Karpas-422 (cell line): ENCODE data around the gene KCTD16. TPM values are rescaled to one million over a fixed set of nuclear protein-coding genes. Genes with fewer than 3 reads are reported as not detected.

ENCODE experiments used
- DNase-seq: peaks from one replicate; pipeline ENCODE4 v3.0.0-alpha.2; 2015
- H2AFZ ChIP-seq: fragments of 200-600 bp; sonication (generic); 2 replicates; pipeline ENCODE4 v1.6.1; 2014; ENCODE audit warnings: antibody characterized with exemption, low read length, mixed read lengths
- H3K27ac ChIP-seq: fragments of 200-600 bp; sonication (generic); 2 replicates; pipeline ENCODE4 v1.5.1; 2014; ENCODE audit warnings: mild to moderate bottlenecking, low read length, moderate library complexity
- H3K27me3 ChIP-seq: fragments of 200-600 bp; sonication (generic); 2 replicates; pipeline ENCODE4 v1.6.1; 2014; ENCODE audit warnings: low read length, mixed read lengths
- H3K36me3 ChIP-seq: fragments of 200-600 bp; sonication (generic); 2 replicates; pipeline ENCODE4 v1.6.1; 2014; ENCODE audit warnings: low read length, mixed read lengths; ENCODE audit not compliant: insufficient read depth
- H3K4me1 ChIP-seq: fragments of 200-600 bp; sonication (generic); 2 replicates; pipeline ENCODE4 v1.6.1; 2014; ENCODE audit warnings: mild to moderate bottlenecking, low read length, mixed read lengths
- H3K4me2 ChIP-seq: fragments of 200-600 bp; sonication (generic); 2 replicates; pipeline ENCODE4 v1.6.1; 2014; ENCODE audit warnings: low read length, low read depth, mild to moderate bottlenecking; ENCODE audit not compliant: poor library complexity, severe bottlenecking
- H3K4me3 ChIP-seq: fragments of 200-600 bp; sonication (generic); 2 replicates; pipeline ENCODE4 v1.5.1; 2014; ENCODE audit warnings: mild to moderate bottlenecking, antibody characterized with exemption, low read length, mixed read lengths
- H3K79me2 ChIP-seq: fragments of 200-600 bp; sonication (generic); 2 replicates; pipeline ENCODE4 v1.6.1; 2014; ENCODE audit warnings: mild to moderate bottlenecking, low read length, mixed read lengths
- H3K9ac ChIP-seq: fragments of 200-600 bp; sonication (generic); 2 replicates; pipeline ENCODE4 v1.6.0; 2014; ENCODE audit warnings: low read length
- H3K9me2 ChIP-seq: fragments of 200-600 bp; sonication (generic), shearing (Covaris generic); replicated peaks from 2 replicates; pipeline ENCODE4 v1.6.0; 2014; ENCODE audit warnings: mild to moderate bottlenecking, low read length, moderate library complexity; ENCODE audit not compliant: insufficient read depth
- H3K9me3 ChIP-seq: fragments of 300-700, 200-600 bp; sonication (generic); 2 replicates; pipeline ENCODE4 v1.6.1; 2014; ENCODE audit warnings: low read length, mixed read lengths
- H4K20me1 ChIP-seq: fragments of 200-600 bp; sonication (generic); 2 replicates; pipeline ENCODE4 v1.6.1; 2014; ENCODE audit warnings: mild to moderate bottlenecking, antibody characterized with exemption, low read length, low read depth; ENCODE audit not compliant: insufficient read depth
- total RNA-seq: library from RNA; depleted of rRNA; stranded (reverse); fragments of >200 nt; shearing (Covaris generic); gene quantifications from 2 replicates; pipeline ENCODE4 v1.2.3, GENCODE V29; 2014; ENCODE audit warnings: low replicate concordance; rRNA removed

The KCTD16 gene
- total RNA-seq: 0.11 and 0.36 TPM in 2 replicates

DNA sequence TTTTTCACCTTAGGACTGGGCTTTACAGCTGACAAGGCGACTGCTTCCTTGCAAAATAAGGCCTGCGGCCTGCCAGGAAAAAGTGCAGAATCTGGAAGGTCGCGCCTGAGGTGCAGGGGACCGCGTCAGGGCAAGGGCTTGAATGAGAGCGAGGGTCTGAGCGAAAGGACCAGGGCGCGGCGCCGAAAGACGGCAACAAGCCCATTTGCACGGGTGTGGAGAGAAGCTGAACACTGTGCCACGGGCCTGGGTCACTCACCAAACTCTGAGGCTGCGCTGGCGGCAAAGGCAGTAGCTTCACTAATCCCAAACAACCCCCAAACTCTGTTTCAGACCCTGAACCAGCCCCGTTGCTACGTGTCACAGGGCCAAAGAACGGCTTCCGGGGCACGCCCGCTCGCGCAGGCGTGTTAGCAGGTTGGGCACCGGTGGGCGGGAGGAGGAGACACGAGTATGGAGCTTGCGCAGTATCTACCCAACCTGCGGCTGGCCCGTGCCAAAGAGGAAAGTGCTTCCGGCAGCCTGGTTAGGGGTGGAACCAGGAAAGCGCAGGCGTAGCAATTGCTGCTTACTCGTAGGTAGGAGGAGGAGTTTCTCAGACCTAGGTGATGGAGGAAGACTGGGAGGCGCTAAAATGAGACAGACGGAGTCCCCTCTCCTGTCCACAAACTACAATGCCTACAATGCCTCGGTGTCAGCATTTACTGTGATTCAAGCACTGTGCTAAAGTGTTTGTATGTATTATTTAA, at the start of gene KCTD16, which contains the start of gene YIPF5:
TSS of gene KCTD16 (plus strand) at position 598 of the 749 bp plus-strand sequence.
TSS of gene YIPF5 (minus strand) at position 384 of the 749 bp plus-strand sequence. CDS start 704 bp downstream, outside the sequence.
- H4K20me1 ChIP-seq: no peaks in the 10 kb centered on the region
- peak within 1 kb of the TSS; percentile 80 for H3K9ac ChIP-seq
- DNase-seq: peak; percentile 99
- H3K4me3 ChIP-seq: peak within 1 kb of the TSS; percentile 86
- H2AFZ ChIP-seq: peak within 1 kb of the TSS; percentile 83; the same call in 1 of the 2 replicates
- H3K4me2 ChIP-seq: peak within 1 kb of the TSS; percentile 86
- no peaks in the 10 kb centered on the region for H3K9me3 ChIP-seq
- no peaks in the 10 kb centered on the region for H3K27me3 ChIP-seq
- no peak within 1 kb of the TSS for H3K27ac ChIP-seq
- peaks cover 5% of the 10 kb centered on the region; the same call in 1 of the 2 replicates for H3K36me3 ChIP-seq
- H3K9me2 ChIP-seq: 0 out of 2 replicates have a peak, but pooled peaks cover 3% of the 10 kb centered on the region
- H3K4me1 ChIP-seq: peaks cover 27% of the 10 kb centered on the region
- peaks cover 42% of the 10 kb centered on the region for H3K79me2 ChIP-seq

GRCh38 chr5:144121577-144121976, 49.1 kb upstream of the KCTD16 start:
- Histone ChIP-seq H3K4me1 (no peaks in the 10 kb centered on the region), H3K4me2 (no peak overlapping the region), H3K9me3 (no peaks in the 10 kb centered on the region), H3K27ac (no peak overlapping the region), H3K27me3 (no peaks in the 10 kb centered on the region), H3K79me2 (no peaks in the 10 kb centered on the region), H3K4me3 (no peak overlapping the region), H2AFZ (no peak overlapping the region), H4K20me1 (no peaks in the 10 kb centered on the region), H3K9me2 (no peaks in the 10 kb centered on the region), H3K36me3 (no peaks in the 10 kb centered on the region), H3K9ac (no peak overlapping the region)
- DNase-seq: no peak

DNA sequence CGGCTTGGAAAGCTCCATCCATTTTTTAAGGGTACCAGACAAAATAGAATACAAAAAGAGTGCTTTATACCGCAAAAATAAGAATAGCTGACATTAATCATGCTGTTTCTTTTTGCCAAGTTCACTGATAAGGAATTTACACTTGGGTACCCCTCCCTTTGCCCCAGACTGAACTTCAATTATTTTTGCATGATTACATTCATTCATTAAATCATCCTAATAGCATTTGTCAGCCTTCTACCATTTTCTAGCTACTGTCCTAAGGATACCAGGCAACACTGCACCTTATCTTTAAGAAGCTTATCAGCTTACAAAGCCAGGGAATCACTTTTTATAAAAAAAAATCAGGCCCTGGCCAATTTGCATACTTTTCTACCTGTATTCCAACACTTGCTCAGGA, 48.6 kb upstream of the KCTD16 start:
- Histone ChIP-seq H3K9ac (no peak overlapping the region), H3K9me2 (no peaks in the 10 kb centered on the region), H3K4me1 (no peaks in the 10 kb centered on the region), H3K9me3 (no peaks in the 10 kb centered on the region), H3K27me3 (no peaks in the 10 kb centered on the region), H3K4me2 (no peak overlapping the region), H2AFZ (no peak overlapping the region), H3K4me3 (no peak overlapping the region), H4K20me1 (no peaks in the 10 kb centered on the region), H3K27ac (no peak overlapping the region), H3K36me3 (no peaks in the 10 kb centered on the region), H3K79me2 (no peaks in the 10 kb centered on the region)
- no peak for DNase-seq

GRCh38 chr5:144122641-144123040, 48.0 kb upstream of the KCTD16 start:
- Histone ChIP-seq H3K4me2 (no peak overlapping the region), H3K27ac (no peak overlapping the region), H3K27me3 (no peaks in the 10 kb centered on the region), H3K9ac (no peak overlapping the region), H3K4me3 (no peak overlapping the region), H3K4me1 (no peaks in the 10 kb centered on the region), H3K36me3 (no peaks in the 10 kb centered on the region), H3K79me2 (no peaks in the 10 kb centered on the region), H2AFZ (no peak overlapping the region), H4K20me1 (no peaks in the 10 kb centered on the region), H3K9me2 (no peaks in the 10 kb centered on the region), H3K9me3 (no peaks in the 10 kb centered on the region)
- no peak for DNase-seq

- Histone ChIP-seq H3K4me2 (no peak overlapping the region), H3K27ac (no peak overlapping the region), H3K79me2 (no peaks in the 10 kb centered on the region), H3K9me3 (no peaks in the 10 kb centered on the region), H3K27me3 (no peaks in the 10 kb centered on the region), H3K36me3 (no peaks in the 10 kb centered on the region), H3K4me1 (no peaks in the 10 kb centered on the region), H3K9ac (no peak overlapping the region), H2AFZ (no peak overlapping the region), H3K4me3 (no peak overlapping the region), H3K9me2 (no peaks in the 10 kb centered on the region), H4K20me1 (no peaks in the 10 kb centered on the region)
- no peak for DNase-seq
Measured at GRCh38 chr5:144125163-144125726, 45.4 kb upstream of the KCTD16 start.

GRCh38 chr5:144126707-144127106, 44.0 kb upstream of the KCTD16 start:
- H3K27ac ChIP-seq: no peak overlapping the region
- no peaks in the 10 kb centered on the region for H3K27me3 ChIP-seq
- no peak overlapping the region for H3K9ac ChIP-seq
- H3K9me2 ChIP-seq: no peaks in the 10 kb centered on the region
- no peak overlapping the region for H2AFZ ChIP-seq
- no peaks in the 10 kb centered on the region for H3K4me1 ChIP-seq
- H3K79me2 ChIP-seq: no peaks in the 10 kb centered on the region
- no peaks in the 10 kb centered on the region for H3K9me3 ChIP-seq
- H3K4me2 ChIP-seq: no peak overlapping the region
- no peaks in the 10 kb centered on the region for H4K20me1 ChIP-seq
- no peak for DNase-seq
- H3K36me3 ChIP-seq: no peaks in the 10 kb centered on the region
- no peak overlapping the region for H3K4me3 ChIP-seq

GRCh38 chr5:144128844-144129243, 41.8 kb upstream of the KCTD16 start:
- Histone ChIP-seq H3K27ac (no peak overlapping the region), H3K9me3 (no peaks in the 10 kb centered on the region), H3K4me1 (no peaks in the 10 kb centered on the region), H3K9me2 (no peaks in the 10 kb centered on the region), H3K27me3 (no peaks in the 10 kb centered on the region), H4K20me1 (no peaks in the 10 kb centered on the region), H2AFZ (no peak overlapping the region), H3K79me2 (no peaks in the 10 kb centered on the region), H3K9ac (no peak overlapping the region), H3K36me3 (no peaks in the 10 kb centered on the region), H3K4me2 (no peak overlapping the region), H3K4me3 (no peak overlapping the region)
- no peak for DNase-seq

DNA sequence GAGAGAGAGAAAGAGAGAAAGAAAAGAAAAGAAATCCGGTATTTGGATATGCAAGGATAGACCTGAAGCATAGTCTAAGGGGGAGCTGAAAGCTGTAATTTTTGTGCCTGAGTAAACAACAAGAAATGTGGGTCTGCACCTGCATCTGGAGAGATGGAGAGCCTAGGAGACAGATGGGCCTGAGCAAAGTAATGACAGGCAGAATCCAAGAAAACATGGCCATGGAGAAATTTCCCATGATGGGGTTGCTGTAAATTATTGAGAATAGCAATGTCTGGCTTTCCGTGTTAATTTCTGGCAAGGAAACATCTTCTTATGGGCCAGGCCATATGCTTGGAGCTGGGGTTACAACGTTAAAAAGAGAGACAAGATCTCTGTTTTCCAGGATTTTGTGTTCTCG, 40.4 kb upstream of the KCTD16 start:
- Histone ChIP-seq H3K27me3 (no peaks in the 10 kb centered on the region), H3K9ac (no peak overlapping the region), H4K20me1 (no peaks in the 10 kb centered on the region), H2AFZ (no peak overlapping the region), H3K27ac (no peak overlapping the region), H3K36me3 (no peaks in the 10 kb centered on the region), H3K4me1 (no peaks in the 10 kb centered on the region), H3K4me3 (no peak overlapping the region), H3K79me2 (no peaks in the 10 kb centered on the region), H3K9me3 (no peaks in the 10 kb centered on the region), H3K9me2 (no peaks in the 10 kb centered on the region), H3K4me2 (no peak overlapping the region)
- DNase-seq: no peak
